Measurements from ENCODE around the gene RPS6KC1.

GRCh38 chr1:213284626-213285025 is 233.6 kb downstream of the RPS6KC1 start:
- TF ChIP-seq CTCF (conservative IDR thresholded peaks at IDR 0.05 in 1 of 2, IDR thresholded peaks at IDR 0.05 in 1 of 2; ENCODE audit: extremely low read depth in 1 of 2, insufficient read depth in 1 of 2, low read depth in 1 of 2, low read length in 2 of 2) (no peak), EZH2 (IDR thresholded peaks at IDR 0.05; ENCODE audit: borderline replicate concordance, low read length) (no peak)

All from mammary epithelial cell (primary cell).